Stomach (tissue), 4 donors: ENCODE results near the gene SORCS2.

Experiments used
- EP300 ChIP-seq: sonication (generic); formaldehyde crosslinking; IDR thresholded peaks from one replicate; pipeline ENCODE4 v1.6.1; 2017; ENCODE audit warnings: antibody characterized with exemption
- POLR2A ChIP-seq, 4 donors: fragments of 450-650 bp; IDR thresholded peaks; one replicate each; pipeline ENCODE4 v1.6.1; 2016; ENCODE audit warnings: antibody characterized with exemption in 4 of 4, control low read depth in 2 of 4, mild to moderate bottlenecking in 1 of 4, moderate library complexity in 1 of 4
- POLR2AphosphoS5 ChIP-seq, 3 donors: sonication (generic); formaldehyde crosslinking; IDR thresholded peaks; one replicate each; pipeline ENCODE4 v1.6.1; 2016; ENCODE audit warnings: antibody characterized with exemption in 3 of 3
- TF ChIP-seq, protein P1 (sequence below), 7 experiments: fragments of 450-650 bp in 4 of 7; fragments of 200-600 bp in 3 of 7; sonication (generic) in 3 of 7; IDR thresholded peaks; one replicate each; pipeline ENCODE4 v1.5.1; 2016 to 2019; ENCODE audit warnings: antibody characterized with exemption in 7 of 7, control low read depth in 2 of 7, mild to moderate bottlenecking in 1 of 7

DNA sequence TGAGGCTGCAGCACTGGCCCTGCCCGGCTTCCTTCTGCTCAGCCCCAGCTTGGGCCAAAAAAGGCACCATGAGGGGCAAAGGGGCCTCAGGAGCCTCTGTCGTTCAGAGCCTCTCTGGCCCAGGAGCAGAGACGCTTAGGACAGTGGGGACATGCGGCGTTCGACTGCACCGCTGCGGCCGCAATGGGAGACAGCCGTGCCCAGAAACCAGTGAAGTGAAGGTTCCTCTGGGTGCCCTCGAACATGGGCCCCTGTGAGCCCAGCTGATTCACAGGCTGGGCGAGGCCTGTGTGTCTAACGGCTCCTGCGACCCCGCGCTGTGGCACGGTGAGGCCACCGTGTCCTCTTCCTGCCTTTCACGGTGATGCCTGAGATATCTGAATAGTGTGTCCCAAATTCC is 512.3 kb downstream of the SORCS2 start:
- TF ChIP-seq, protein P1, sequence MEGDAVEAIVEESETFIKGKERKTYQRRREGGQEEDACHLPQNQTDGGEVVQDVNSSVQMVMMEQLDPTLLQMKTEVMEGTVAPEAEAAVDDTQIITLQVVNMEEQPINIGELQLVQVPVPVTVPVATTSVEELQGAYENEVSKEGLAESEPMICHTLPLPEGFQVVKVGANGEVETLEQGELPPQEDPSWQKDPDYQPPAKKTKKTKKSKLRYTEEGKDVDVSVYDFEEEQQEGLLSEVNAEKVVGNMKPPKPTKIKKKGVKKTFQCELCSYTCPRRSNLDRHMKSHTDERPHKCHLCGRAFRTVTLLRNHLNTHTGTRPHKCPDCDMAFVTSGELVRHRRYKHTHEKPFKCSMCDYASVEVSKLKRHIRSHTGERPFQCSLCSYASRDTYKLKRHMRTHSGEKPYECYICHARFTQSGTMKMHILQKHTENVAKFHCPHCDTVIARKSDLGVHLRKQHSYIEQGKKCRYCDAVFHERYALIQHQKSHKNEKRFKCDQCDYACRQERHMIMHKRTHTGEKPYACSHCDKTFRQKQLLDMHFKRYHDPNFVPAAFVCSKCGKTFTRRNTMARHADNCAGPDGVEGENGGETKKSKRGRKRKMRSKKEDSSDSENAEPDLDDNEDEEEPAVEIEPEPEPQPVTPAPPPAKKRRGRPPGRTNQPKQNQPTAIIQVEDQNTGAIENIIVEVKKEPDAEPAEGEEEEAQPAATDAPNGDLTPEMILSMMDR (IDR thresholded peaks at IDR 0.05) = no peak
- TF ChIP-seq POLR2A (IDR thresholded peaks at IDR 0.05) (no peak), POLR2AphosphoS5 (IDR thresholded peaks at IDR 0.05) (no peak), EP300 (no peak)
